Smooth muscle cell of the brain vasculature (primary cell): ENCODE measurements around the gene MPPED1.

Source experiments
- DNase-seq: peaks from one replicate; pipeline ENCODE4 v3.0.0-alpha.2; 2012; ENCODE audit warnings: low read depth, low spot score

The MPPED1 gene

GRCh38 chr22:43447380-43447779 is 35.6 kb downstream of the MPPED1 start:
- no peak for DNase-seq

- DNase-seq = no peak
Measured at GRCh38 chr22:43448048-43448447, 36.2 kb downstream of the MPPED1 start.

- DNase-seq = no peak
Measured at GRCh38 chr22:43449205-43449830, 37.5 kb downstream of the MPPED1 start.

- no peak for DNase-seq
Measured at GRCh38 chr22:43449831-43450225, 38.0 kb downstream of the MPPED1 start.

GRCh38 chr22:43451371-43452050 is 39.7 kb downstream of the MPPED1 start:
- DNase-seq = no peak

- no peak for DNase-seq
Measured at GRCh38 chr22:43455846-43456245, 44.0 kb downstream of the MPPED1 start.

GRCh38 chr22:43457002-43457401 is 45.2 kb downstream of the MPPED1 start:
- no peak for DNase-seq

- DNase-seq = no peak
Measured at GRCh38 chr22:43462701-43463100, 50.9 kb downstream of the MPPED1 start.

GRCh38 chr22:43464809-43465208 is 53.0 kb downstream of the MPPED1 start:
- no peak for DNase-seq

- DNase-seq = no peak
Measured at GRCh38 chr22:43465291-43466015, 53.6 kb downstream of the MPPED1 start.

GRCh38 chr22:43466710-43467109 is 54.9 kb downstream of the MPPED1 start:
- DNase-seq = no peak

GRCh38 chr22:43467216-43467940 is 55.6 kb downstream of the MPPED1 start:
- DNase-seq = no peak

- DNase-seq = no peak
Measured at GRCh38 chr22:43470253-43470652, 58.4 kb downstream of the MPPED1 start.

GRCh38 chr22:43470941-43471585 is 59.2 kb downstream of the MPPED1 start:
- DNase-seq = no peak

- DNase-seq = no peak
Measured at GRCh38 chr22:43471606-43472135, 59.9 kb downstream of the MPPED1 start.

GRCh38 chr22:43473031-43473430 is 61.2 kb downstream of the MPPED1 start:
- DNase-seq = no peak

- no peak for DNase-seq
Measured at GRCh38 chr22:43473441-43473840, 61.6 kb downstream of the MPPED1 start.

- DNase-seq = no peak
Measured at GRCh38 chr22:43474161-43475101, 62.6 kb downstream of the MPPED1 start.

- DNase-seq = no peak
Measured at GRCh38 chr22:43475549-43476076, 63.8 kb downstream of the MPPED1 start.

- DNase-seq = no peak
Measured at GRCh38 chr22:43476341-43476740, 64.5 kb downstream of the MPPED1 start.
